K562 (cell line): ENCODE data around the gene CDH1. TPM values are rescaled to one million over a fixed set of nuclear protein-coding genes. Genes with fewer than 3 reads are reported as not detected.
A peak's percentile ranks its signal among the peaks of the same experiment; 100 is the strongest.

Experiments used
- ATAC-seq: fragments of 200-7000 bp; cut with Tn5 transposase; 3 replicates; pipeline ENCODE4 v1.9.1; 2020; ENCODE audit warnings: moderate library complexity
- BruUV-seq: library from RNA; stranded (reverse); fragments of 400-500 nt; replicated peaks from 2 replicates; lab custom pipeline; 2021; lab: Mats Ljungman, UMichigan
- CTCF ChIA-PET: fragments of 300-600 bp; formaldehyde crosslinking; extraction: SDS; loops from one replicate; lab custom pipeline; 2021; ENCODE audit warnings: low intra/inter-chr PET ratio; lab: Yijun Ruan, JAX
- POLR2A ChIA-PET: fragments of 300-600, 350-650 bp; sonication (Branson Sonifier 250); formaldehyde crosslinking; extraction: SDS; loops from one replicate; lab custom pipeline; 2021; ENCODE audit warnings: antibody characterized with exemption, inconsistent platforms; lab: Yijun Ruan, JAX
- DNase-seq, 4 experiments: peaks; one replicate each; pipeline versions ENCODE4 v3.0.0 to v3.0.0-alpha.2; 2011 to 2018; ENCODE audit warnings: low spot score in 3 of 4, mixed read lengths in 3 of 4; ENCODE audit errors: extremely low read depth in 1 of 4
- FAIRE-seq: peaks from 2 replicates; lab custom pipeline; 2011; peaks lifted over from hg19 to GRCh38; lab: Jason Lieb, UNC
- H2AFZ ChIP-seq: 2 replicates; pipeline ENCODE4 v1.6.0; 2011; ENCODE audit warnings: low read depth, low read length, control low read depth, inconsistent platforms
- H3K27ac ChIP-seq: fragments of 200-600 bp; 3 replicates; pipeline ENCODE4 v1.8.0; 2011; ENCODE audit warnings: low read depth, mild to moderate bottlenecking, control low read depth, inconsistent platforms, low read length, moderate library complexity, mixed read lengths; ENCODE audit errors: extremely low read depth
- H3K27me3 ChIP-seq, 2 experiments: fragments of 300-600 bp in 1 of 2; 2 replicates in 1 of 2; 3 replicates in 1 of 2; pipeline versions ENCODE4 v1.6.0 to v1.8.0; 2011; ENCODE audit warnings: inconsistent platforms in 2 of 2, low read length in 2 of 2, mild to moderate bottlenecking in 1 of 2, mixed read lengths in 1 of 2, moderate library complexity in 1 of 2; ENCODE audit not compliant: control insufficient read depth in 2 of 2, insufficient read depth in 2 of 2
- H3K36me3 ChIP-seq: fragments of 300-600 bp; 3 replicates; pipeline ENCODE4 v1.8.0; 2011; ENCODE audit warnings: mild to moderate bottlenecking, low read length, inconsistent platforms; ENCODE audit not compliant: control insufficient read depth, insufficient read depth
- H3K4me1 ChIP-seq, 2 experiments: fragments of 200-600 bp in 1 of 2; replicated peaks in 1 of 2; 2 replicates in 1 of 2; 3 replicates in 1 of 2; pipeline versions ENCODE4 v1.5.1 to v1.8.0; 2011; ENCODE audit warnings: inconsistent platforms in 2 of 2, low read length in 2 of 2, mild to moderate bottlenecking in 1 of 2, mixed read lengths in 1 of 2, moderate library complexity in 1 of 2; ENCODE audit not compliant: control insufficient read depth in 2 of 2, insufficient read depth in 2 of 2
- H3K4me2 ChIP-seq: 2 replicates; pipeline ENCODE4 v1.6.1; 2011; ENCODE audit warnings: low read length, control low read depth, inconsistent platforms, mixed read lengths; ENCODE audit not compliant: insufficient read depth
- H3K4me3 ChIP-seq: fragments of 200-600 bp; sonication (generic), shearing (Covaris generic); 2 replicates; pipeline ENCODE4 v1.5.1; 2016; ENCODE audit warnings: control low read depth, inconsistent platforms
- H3K79me2 ChIP-seq: fragments of 200-600 bp; 3 replicates; pipeline ENCODE4 v1.8.0; 2011; ENCODE audit warnings: low read length, inconsistent platforms; ENCODE audit not compliant: control insufficient read depth, insufficient read depth
- H3K9ac ChIP-seq, 2 experiments: 2 replicates each; pipeline versions ENCODE4 v1.6.0 to v1.6.1; 2011; ENCODE audit warnings: low read depth in 2 of 2, low read length in 2 of 2, control low read depth in 1 of 2, inconsistent platforms in 1 of 2, mild to moderate bottlenecking in 1 of 2, mixed read lengths in 1 of 2; ENCODE audit not compliant: insufficient read depth in 1 of 2
- H3K9me1 ChIP-seq: one replicate; pipeline ENCODE4 v1.6.0; 2011; ENCODE audit warnings: inconsistent platforms, mild to moderate bottlenecking, low read length, moderate library complexity; ENCODE audit not compliant: control insufficient read depth, insufficient read depth
- H3K9me3 ChIP-seq: replicated peaks from 2 replicates; pipeline ENCODE4 v1.5.1; 2011; ENCODE audit warnings: low read depth, low read length, inconsistent platforms; ENCODE audit not compliant: control insufficient read depth, insufficient read depth
- H4K20me1 ChIP-seq: replicated peaks from 2 replicates; pipeline ENCODE4 v1.6.1; 2011; ENCODE audit warnings: low read length, inconsistent platforms, mixed read lengths; ENCODE audit not compliant: control insufficient read depth, insufficient read depth
- ARID3B ChIP-seq: fragments of 250-450 bp; sonication (Bioruptor Pico); IDR thresholded peaks from 2 replicates; pipeline ENCODE4 v1.4.0; 2020; ENCODE audit warnings: borderline replicate concordance
- CBFA2T2 ChIP-seq: fragments of 450-650 bp; conservative IDR thresholded peaks from 2 replicates; pipeline ENCODE4 v1.6.1; 2017; ENCODE audit warnings: mild to moderate bottlenecking
- CEBPB ChIP-seq: fragments of 450-650 bp; IDR thresholded peaks from 2 replicates; pipeline ENCODE4 v1.6.1; 2016; ENCODE audit warnings: missing genetic modification characterization, missing compliant biosample characterization
- CHAMP1 ChIP-seq: fragments of 450-650 bp; IDR thresholded peaks from 2 replicates; pipeline ENCODE4 v1.6.1; 2016; ENCODE audit warnings: mild to moderate bottlenecking
- ELK3 ChIP-seq: fragments of 450-650 bp; formaldehyde crosslinking; IDR thresholded peaks from 2 replicates; pipeline ENCODE4 v1.4.0; 2020; ENCODE audit warnings: mild to moderate bottlenecking
- HEY1 ChIP-seq: fragments of 250-450 bp; sonication (Bioruptor Pico); IDR thresholded peaks from 2 replicates; pipeline ENCODE4 v1.5.0; 2020; ENCODE audit warnings: mild to moderate bottlenecking, moderate library complexity, borderline replicate concordance
- POLR2A ChIP-seq: fragments of 450-650 bp; conservative IDR thresholded peaks from 2 replicates; pipeline ENCODE4 v1.6.1; 2016
- SRF ChIP-seq, 2 experiments: fragments of 250-450, 450-650 bp in 1 of 2; sonication (Bioruptor Pico) in 1 of 2; sonication (generic) in 1 of 2; formaldehyde crosslinking; IDR thresholded peaks; 2 replicates each; pipeline versions ENCODE4 v1.5.0 to v1.5.1; 2020 to 2022; ENCODE audit warnings: mild to moderate bottlenecking in 1 of 2, missing genetic modification reagents in 1 of 2
- ZNF134 ChIP-seq: fragments of 250-450 bp; sonication (Bioruptor Pico); conservative IDR thresholded peaks from 2 replicates; pipeline ENCODE4 v1.4.0; 2020
- ZNF431 ChIP-seq: sonication (generic); formaldehyde crosslinking; IDR thresholded peaks from 2 replicates; pipeline ENCODE4 v1.8.0; 2022; ENCODE audit warnings: mild to moderate bottlenecking, missing genetic modification reagents
- WGBS: fragments of 100-300 bp; shearing (Covaris generic); methylation state at CpG from one replicate; pipeline ENCODE4 v1.1.6; 2016; ENCODE audit warnings: low coverage, mixed read lengths; ENCODE audit not compliant: insufficient coverage; ENCODE audit errors: missing lambda C conversion rate; 5-methylcytosine and 5-hydroxymethylcytosine counted together
- in situ Hi-C: fragments of 300-500 bp; cut with MboI; formaldehyde crosslinking; loops from 4 replicates; pipeline ENCODE4 v1.15.0; 2018; ENCODE audit warnings: inconsistent platforms, mixed read lengths
- intact Hi-C: fragments of 100-400 bp; cut with micrococcal nuclease; formaldehyde crosslinking; loops from 2 replicates; pipeline ENCODE4 v1.14.2; 2022
- polyA plus RNA-seq, 8 experiments: library from polyadenylated mRNA; depleted of rRNA in 4 of 8; stranded (reverse) in 5 of 8; unstranded in 3 of 8; fragments of >200 nt; fragmentation: Nextera tagmentation in 2 of 8; fragmentation: Illumina TruSeq in 1 of 8; extraction: Ambion mirVana in 2 of 8; extraction: Trizol in 1 of 8; gene quantifications; 2 replicates each; pipeline versions ENCODE4 v1.2.1 to v1.2.3, GENCODE V29; 2011 to 2014; ENCODE audit warnings: inconsistent platforms in 1 of 8, missing spikeins in 1 of 8
- total RNA-seq, 7 experiments: library from RNA; depleted of rRNA in 6 of 7; stranded (reverse); fragments of >200 nt in 6 of 7; fragmentation: Illumina TruSeq in 2 of 7; extraction: Trizol in 2 of 7; gene quantifications; 2 replicates each; pipeline versions ENCODE4 v1.2.1 to v1.2.3, GENCODE V29; 2011 to 2021; ENCODE audit warnings: low replicate concordance in 1 of 7

CDH1 gene
- total and polyA plus RNA-seq, 9 of the 15 experiments (the other 6 are each of a cell fraction or from before 2014, with no cell fraction given), result 0.01 to 0.69 TPM; not detected in 7

- TF ChIP-seq ELK3 (CRISPR knock-in tag), result no peak
- no peak for TF ChIP-seq ZNF134 (CRISPR knock-in tag)
- no peak for TF ChIP-seq CBFA2T2
- no peak for TF ChIP-seq POLR2A
- TF ChIP-seq ZNF431, result no peak
- no peak for TF ChIP-seq SRF (CRISPR knock-in tag; IDR thresholded peaks at IDR 0.05)
- no peak for TF ChIP-seq HEY1 (CRISPR knock-in tag)
- no peak for TF ChIP-seq CHAMP1
These were observed 30.5 kb downstream of the CDH1 start (continued) for GRCh38 chr16:68767581-68767980.

GRCh38 chr16:68768175-68768574 is 31.1 kb downstream of the CDH1 start:
- Histone ChIP-seq H3K9me3 (no peaks in the 10 kb centered on the region), H3K79me2 (no peaks in the 10 kb centered on the region), H2AFZ (no peak overlapping the region), H3K27me3 (no peaks in the 10 kb centered on the region), H3K36me3 (no peaks in the 10 kb centered on the region), H3K9ac (no peak overlapping the region), H3K4me3 (no peak overlapping the region), H3K4me1 (peaks cover 10 to 29% of the 10 kb centered on the region in 2 experiments; a peak in 4 of 5 replicates), H4K20me1 (no peaks in the 10 kb centered on the region; the same call in 1 of the 2 replicates), H3K9me1 (no peaks in the 10 kb centered on the region)
- intact Hi-C loops, result no loop called here
- POLR2A ChIA-PET, result interaction anchor here (0.5 to 2.0 kb wide), 4 partner anchors 10 to 105 kb away, joined by 3 to 4 read pairs (median 3); no protein-coding TSS in a partner anchor
- BruUV-seq, result no TSS peak
- in situ Hi-C loops, result no loop called here
- CTCF ChIA-PET, result no interaction called here
- DNase-seq (no peak), ATAC-seq (no peak), FAIRE-seq (no peak)
- TF ChIP-seq ARID3B (CRISPR knock-in tag) (no peak), CEBPB (peak; percentile 40; the same call in 1 of the 2 replicates)
- TF ChIP-seq, all 486 proteins: peak for 1
- H3K4me2 ChIP-seq, result no peak overlapping the region
- no peak overlapping the region for H3K27ac ChIP-seq
- WGBS, result 82% methylated on average over 7 of the region's 7 CpGs
